Left ventricle myocardium inferior (tissue), 1 donor: Measurements from ENCODE around the gene TANGO2. TPM values are rescaled to one million over a fixed set of nuclear protein-coding genes. Genes with fewer than 3 reads are reported as not detected.

Experiments
- DNase-seq: peaks from one replicate; pipeline ENCODE4 v3.0.0-alpha.2; 2020
- H3K27ac ChIP-seq: fragments of 200-600 bp; replicated peaks from 2 replicates; pipeline ENCODE4 v1.8.0; 2021
- H3K27me3 ChIP-seq: fragments of 200-600 bp; 2 replicates; pipeline ENCODE4 v1.8.0; 2021; ENCODE audit warnings: low read depth
- H3K36me3 ChIP-seq: fragments of 200-600 bp; 2 replicates; pipeline ENCODE4 v1.8.0; 2021
- H3K4me1 ChIP-seq: fragments of 200-600 bp; 2 replicates; pipeline ENCODE4 v1.8.0; 2021
- H3K4me3 ChIP-seq: fragments of 200-600 bp; 2 replicates; pipeline ENCODE4 v1.8.0; 2021; ENCODE audit warnings: mild to moderate bottlenecking, moderate library complexity
- H3K9me3 ChIP-seq: fragments of 200-600 bp; replicated peaks from 2 replicates; pipeline ENCODE4 v1.8.0; 2021
- intact Hi-C: fragments of 100-400 bp; cut with micrococcal nuclease; formaldehyde crosslinking; loops from one replicate; pipeline ENCODE4 v1.11.0; 2022
- total RNA-seq: library from RNA; stranded (reverse); fragmentation: NEBNext Ultra II Directional; extraction: Animal tissue kit (Norgen Biotek cat#: 25700); gene quantifications from one replicate; pipeline ENCODE4 v1.2.1, GENCODE V29; 2021
- TF ChIP-seq, protein P1 (sequence below): fragments of 200-600 bp; IDR thresholded peaks from 2 replicates; pipeline ENCODE4 v1.8.0; 2021; ENCODE audit warnings: antibody characterized with exemption, mild to moderate bottlenecking, borderline replicate concordance
- donor health status: DM: no; HTN: yes; CAD: no; lungs with severe emphysema.

The TANGO2 gene
- total RNA-seq, 1 donor from 2014 or later = 71.7 TPM

DNA sequence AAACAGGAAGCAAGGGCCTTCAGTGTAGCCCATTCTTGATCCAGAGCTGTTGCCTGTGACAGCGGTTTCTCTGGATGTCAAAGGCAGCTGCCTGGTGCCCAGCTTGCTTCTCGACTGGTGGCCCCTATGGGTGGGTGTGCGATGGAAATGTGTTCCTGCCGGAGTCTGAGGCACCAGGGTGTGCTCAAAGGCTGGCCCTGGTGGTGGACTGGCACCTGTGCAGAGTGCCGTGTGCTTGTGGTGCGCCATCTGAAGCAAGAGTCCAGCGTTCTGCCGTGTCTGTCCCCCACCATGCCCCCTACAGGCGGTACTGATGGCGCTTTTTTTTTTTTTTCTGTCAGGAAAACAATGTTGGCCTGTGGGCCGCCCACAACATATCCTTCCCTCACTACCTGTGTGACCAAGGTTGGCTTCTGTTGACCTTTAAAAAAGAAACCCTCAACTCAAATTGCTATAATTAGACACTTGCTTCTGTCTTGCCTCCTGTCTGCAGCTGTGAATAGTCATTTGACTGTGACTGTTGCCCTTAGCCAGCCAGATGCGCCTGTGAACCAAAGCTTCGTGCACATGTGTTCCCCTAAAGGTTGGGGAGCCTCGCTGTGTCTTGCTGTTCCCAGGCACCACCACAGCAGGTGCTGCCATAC is 90.3 kb downstream of the TANGO2 start:
- DNase-seq = peak; percentile 6
- no peaks in the 10 kb centered on the region for H3K27me3 ChIP-seq
- H3K9me3 ChIP-seq = no peaks in the 10 kb centered on the region
- intact Hi-C loops = no loop called here
- peaks cover 90% of the 10 kb centered on the region for H3K36me3 ChIP-seq
- peak overlapping the region; percentile 36 for H3K27ac ChIP-seq
- peaks cover 22% of the 10 kb centered on the region for H3K4me1 ChIP-seq
- no peak overlapping the region for H3K4me3 ChIP-seq
- TF ChIP-seq, protein P1, sequence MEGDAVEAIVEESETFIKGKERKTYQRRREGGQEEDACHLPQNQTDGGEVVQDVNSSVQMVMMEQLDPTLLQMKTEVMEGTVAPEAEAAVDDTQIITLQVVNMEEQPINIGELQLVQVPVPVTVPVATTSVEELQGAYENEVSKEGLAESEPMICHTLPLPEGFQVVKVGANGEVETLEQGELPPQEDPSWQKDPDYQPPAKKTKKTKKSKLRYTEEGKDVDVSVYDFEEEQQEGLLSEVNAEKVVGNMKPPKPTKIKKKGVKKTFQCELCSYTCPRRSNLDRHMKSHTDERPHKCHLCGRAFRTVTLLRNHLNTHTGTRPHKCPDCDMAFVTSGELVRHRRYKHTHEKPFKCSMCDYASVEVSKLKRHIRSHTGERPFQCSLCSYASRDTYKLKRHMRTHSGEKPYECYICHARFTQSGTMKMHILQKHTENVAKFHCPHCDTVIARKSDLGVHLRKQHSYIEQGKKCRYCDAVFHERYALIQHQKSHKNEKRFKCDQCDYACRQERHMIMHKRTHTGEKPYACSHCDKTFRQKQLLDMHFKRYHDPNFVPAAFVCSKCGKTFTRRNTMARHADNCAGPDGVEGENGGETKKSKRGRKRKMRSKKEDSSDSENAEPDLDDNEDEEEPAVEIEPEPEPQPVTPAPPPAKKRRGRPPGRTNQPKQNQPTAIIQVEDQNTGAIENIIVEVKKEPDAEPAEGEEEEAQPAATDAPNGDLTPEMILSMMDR = peak; percentile 42

DNA sequence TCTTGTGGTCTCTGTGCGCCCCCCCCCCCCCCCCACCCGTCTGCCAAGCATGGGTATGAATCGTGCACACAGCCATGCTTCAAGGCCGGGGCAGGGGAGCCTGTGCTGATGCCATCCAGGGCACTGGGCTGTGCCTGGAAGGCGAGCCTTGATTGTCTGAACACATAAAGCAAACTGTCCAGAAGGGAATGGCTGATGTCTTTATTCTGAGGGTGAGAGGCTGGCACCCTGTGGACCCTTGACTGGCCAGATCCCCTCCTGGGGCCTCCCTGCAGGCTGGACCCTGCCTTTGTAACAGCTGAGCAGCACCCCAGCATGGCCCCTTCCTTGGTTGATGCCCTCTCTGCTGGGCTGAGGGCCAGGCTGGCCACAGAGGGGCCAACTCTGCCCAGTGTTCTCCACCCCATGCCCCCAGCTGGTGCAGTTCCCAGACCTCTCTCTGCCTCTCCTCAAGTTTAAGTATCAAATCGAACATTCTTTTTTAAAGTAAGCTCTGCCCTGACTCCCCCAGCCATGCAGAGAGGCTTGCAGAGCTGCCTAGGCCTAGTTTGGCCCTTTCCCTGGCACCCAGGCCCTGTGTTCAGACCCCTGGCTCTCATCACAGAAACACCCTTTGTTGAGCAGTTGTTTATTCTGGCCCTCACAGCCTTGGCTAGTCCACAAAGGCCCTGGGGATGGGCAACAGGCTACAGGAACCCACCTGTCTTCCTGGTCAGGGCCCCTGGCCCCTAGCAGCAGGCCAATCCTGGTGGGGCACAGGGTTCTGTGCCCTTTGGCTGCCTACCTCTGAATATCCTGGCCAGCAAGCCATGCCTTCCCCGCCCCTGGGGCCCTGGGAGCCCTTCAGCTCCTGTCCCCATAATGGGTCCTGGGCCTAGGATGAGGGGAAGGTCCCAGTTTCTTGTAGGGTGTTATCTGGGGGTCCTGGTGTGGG is 91.0 kb downstream of the TANGO2 start:
- Histone ChIP-seq H3K27ac (peak overlapping the region; percentile 3), H3K36me3 (peaks cover 82% of the 10 kb centered on the region), H3K4me3 (no peak overlapping the region), H3K4me1 (peaks cover 30% of the 10 kb centered on the region), H3K9me3 (no peaks in the 10 kb centered on the region), H3K27me3 (no peaks in the 10 kb centered on the region)
- TF ChIP-seq, protein P1 = no peak
- intact Hi-C loops = no loop called here
- DNase-seq = peak; percentile 13

DNA sequence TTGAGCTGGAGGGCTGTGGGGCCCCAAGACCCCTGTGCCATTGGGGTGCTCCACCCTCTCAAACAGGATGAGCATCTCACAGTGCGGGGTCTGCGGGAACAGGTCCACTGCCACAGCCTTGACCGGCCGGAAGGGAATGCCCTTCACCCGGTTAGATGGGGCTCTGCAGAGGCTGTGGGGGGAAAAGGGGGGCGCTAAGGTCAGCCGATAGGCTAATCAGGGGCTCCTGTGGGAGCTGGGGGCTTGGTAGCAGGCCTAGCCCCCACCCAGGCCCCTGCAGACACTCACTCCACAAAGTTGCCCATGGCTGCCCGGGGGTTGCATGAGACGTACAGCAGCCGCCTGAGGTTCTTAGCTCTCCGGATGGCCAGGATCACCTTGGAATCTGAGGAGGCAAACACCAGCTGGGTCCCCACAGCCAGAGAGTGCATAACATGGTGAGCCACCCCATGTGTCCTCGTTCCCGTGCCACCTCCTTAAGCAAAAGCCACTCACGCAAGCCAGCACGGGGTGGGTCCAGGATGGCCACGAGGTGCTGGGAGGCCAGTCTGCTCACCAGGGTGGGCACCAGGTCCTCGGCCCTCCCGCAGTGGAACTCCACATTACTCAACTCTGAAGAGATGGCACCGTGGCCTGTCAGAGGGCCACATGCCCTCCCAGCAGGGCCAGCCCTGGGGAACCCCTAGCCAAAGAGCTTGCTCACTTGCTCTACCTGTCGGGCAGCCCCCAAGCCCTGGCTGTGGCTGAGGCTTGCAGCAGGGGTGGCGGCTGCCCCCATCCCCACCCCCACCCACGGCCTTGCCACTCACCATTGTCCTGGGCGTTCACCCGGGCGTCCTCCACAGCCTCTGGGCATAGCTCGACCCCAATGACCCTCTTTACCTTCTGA is 92.0 kb downstream of the TANGO2 start:
- TF ChIP-seq, protein P1 = no peak
- Histone ChIP-seq H3K9me3 (no peaks in the 10 kb centered on the region), H3K27me3 (no peaks in the 10 kb centered on the region), H3K4me1 (peaks cover 32% of the 10 kb centered on the region), H3K27ac (no peak overlapping the region), H3K36me3 (peaks cover 73% of the 10 kb centered on the region), H3K4me3 (no peak overlapping the region)
- intact Hi-C loops = no loop called here
- peak; percentile 11 for DNase-seq

DNA sequence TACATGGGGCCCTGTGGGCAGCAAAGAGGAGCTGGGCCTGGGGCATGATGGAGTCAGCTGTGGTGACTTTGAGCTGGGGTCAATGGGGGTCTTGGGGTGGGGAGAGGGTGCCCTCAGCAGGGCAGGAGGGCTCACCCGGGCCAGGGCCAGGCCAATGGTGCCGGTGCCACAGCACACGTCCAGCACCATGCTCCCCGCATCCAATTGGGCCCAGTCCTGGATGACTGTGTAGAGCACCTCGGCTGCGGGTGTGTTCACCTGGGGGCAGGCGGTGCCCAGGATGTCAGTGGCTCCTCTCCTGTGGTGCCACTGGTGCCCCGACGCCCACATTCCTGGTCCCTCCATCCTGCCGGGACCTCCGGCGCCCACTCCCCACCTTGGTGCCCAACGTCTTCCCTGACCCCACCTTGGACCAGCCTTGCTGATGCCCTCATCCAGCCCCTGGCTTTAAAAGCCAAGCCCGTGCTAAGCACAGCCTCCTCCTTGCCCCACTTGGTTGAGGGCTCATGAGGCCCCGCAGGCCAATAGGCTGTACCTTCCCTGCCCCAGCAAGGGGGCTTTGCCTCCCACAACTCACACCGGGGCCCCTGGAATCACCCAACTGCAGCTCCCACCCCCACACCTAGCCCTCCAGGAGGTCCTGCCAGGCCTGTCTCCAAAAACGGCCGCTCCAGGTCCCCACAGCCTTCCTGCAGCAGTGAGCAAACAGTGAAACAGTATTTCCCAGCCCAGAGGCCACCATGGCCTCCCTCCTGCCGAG is 92.8 kb downstream of the TANGO2 start:
- Histone ChIP-seq H3K27ac (no peak overlapping the region), H3K4me3 (no peak overlapping the region), H3K4me1 (peaks cover 41% of the 10 kb centered on the region), H3K27me3 (no peaks in the 10 kb centered on the region), H3K36me3 (peaks cover 64% of the 10 kb centered on the region), H3K9me3 (no peaks in the 10 kb centered on the region)
- intact Hi-C loops = no loop called here
- TF ChIP-seq, protein P1 = no peak
- peak; percentile 19 for DNase-seq
